HG03175 (cell line): ENCODE results near the gene FILIP1L.

ENCODE experiments used
- ATAC-seq: cut with Tn5 transposase; IDR thresholded peaks from one replicate; pipeline ENCODE4 v1.9.1; 2021; ENCODE audit warnings: mild to moderate bottlenecking, moderate library complexity; ENCODE audit not compliant: unreplicated experiment

FILIP1L gene

DNA sequence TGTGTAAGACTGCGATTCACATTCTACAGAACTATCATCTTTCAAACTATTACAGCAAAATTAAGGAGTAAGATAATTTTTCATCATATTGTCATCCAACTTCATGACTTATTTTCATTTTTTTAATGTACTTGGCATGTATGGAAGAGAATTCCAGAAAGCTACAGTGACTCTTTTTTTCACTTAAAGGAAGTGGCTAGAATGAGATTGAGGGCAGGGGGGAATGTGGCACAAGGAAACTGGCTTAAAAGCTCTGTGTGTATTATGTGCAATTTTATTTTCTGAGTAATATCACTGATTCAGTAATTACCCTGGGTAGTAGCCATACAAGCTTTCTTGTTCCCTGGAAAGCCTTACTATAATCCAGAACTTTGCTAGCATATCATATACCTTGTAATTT is 94.6 kb downstream of the FILIP1L start:
- no peak for ATAC-seq

DNA sequence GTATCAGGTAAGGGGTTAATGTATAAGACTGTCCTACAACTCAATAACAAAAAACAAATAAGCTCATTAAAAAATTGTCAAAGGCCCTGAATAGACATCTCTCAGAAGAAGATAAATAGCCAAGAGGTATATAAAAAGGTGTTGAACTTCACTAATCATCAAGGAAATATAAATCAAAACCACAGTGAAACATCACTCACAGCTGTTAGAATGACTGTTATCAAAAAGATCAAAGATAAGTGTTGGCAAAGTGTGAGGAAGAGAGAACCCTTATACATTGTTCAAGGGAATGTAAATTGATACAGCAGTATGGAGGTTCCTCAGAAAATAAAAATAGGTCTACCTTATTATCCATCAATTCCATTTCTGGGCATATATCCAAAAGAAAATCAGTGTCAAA is 95.5 kb downstream of the FILIP1L start:
- ATAC-seq = no peak

DNA sequence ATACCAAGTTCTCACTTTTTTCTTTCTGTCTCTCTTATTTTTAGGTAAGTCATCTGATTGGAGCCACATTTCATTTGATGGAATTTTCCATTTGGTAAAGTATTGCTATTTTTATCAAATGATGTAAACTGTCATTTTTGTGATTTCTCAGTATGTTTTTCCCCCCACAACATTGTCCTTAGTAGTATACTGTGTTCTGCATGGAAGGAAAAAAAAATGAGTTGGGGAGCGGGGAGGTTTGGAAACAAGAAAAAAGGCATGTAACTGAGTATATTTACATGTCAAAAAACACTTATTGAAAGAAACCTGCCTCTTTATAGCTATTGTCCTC is 104.2 kb downstream of the FILIP1L start:
- no peak for ATAC-seq

DNA sequence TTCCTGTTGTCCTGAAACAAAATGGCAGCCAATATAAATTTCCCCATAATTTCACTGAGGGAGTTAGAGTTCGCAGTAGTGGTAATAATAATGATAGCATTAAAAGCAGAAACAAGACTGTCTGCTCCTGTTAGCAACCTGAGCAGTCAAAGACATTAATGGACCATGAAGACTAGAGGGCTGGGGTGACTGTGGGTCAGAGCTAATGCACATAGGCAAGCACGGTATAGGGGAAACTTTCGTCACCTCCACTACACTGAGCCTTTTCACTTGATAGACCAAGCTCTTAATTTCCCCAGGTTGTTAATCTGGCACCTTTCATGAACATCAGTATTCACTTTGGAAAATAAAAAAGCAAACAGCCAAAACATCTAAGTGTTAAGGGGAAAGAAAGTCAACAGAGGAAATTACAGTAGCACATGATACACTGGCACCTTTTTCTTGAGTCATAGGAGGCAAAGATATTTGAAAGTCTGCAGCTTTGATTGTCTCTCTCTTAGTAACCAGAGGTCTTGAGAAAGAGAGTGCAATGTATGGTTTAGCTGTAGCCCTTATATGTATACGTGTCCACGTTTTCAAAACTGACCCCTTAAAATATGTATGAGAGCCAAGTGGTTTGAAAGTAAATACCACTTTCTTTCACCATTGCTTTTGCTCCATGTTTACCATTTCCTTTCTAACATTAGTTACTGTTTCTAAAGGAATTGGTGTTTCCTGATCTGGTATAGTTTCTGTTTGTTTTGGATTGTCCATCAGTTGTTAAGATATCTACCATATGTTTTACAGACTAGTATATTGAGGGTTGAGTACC is 104.8 kb downstream of the FILIP1L start:
- no peak for ATAC-seq

DNA sequence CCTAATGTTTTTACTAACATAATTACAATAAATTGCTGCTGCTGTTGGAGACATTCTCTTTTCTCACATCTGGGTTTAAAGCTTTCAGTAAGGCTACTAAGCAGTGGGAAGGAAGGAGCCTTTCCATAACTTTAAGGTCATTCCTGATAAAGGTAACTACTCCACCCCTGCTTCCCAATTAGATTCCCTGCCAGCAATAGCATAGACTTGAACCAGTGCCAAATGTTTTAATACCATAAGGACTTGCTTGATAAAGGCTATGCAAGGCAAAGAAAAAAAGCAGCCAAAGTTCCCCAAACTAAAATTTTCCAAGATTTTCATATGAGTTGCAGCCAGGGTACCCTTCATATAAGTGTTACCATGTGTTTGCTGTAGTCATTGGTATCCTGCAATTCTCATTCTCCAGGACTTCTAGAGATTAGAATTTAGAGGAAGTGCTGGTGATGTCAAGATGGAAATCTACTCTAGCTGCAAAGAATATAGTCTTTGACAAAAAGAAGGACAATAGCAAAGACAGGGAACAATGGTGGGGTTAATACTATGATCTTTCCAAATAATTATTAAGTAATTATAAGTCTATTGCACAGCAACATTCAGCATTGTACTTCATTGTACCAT is 106.1 kb downstream of the FILIP1L start:
- no peak for ATAC-seq

DNA sequence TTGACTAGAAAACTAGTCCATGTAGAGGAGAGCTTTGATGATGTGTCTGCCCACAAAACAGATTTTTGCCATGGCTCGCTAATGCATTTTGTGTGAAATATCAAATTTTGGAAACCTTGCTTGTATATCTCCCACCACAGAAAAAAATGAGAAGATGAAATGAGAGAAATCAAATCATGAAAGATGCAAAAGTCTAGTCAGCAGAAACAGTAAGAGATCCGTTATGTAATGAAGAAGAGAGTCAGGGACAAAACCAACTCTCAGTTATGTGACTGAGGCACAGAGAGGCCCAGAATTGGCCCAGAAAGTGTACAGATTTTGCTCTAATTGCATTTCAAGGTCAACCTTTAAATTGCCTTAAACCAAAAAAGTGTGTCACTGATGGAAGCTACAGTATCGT is 107.0 kb downstream of the FILIP1L start:
- ATAC-seq = no peak

DNA sequence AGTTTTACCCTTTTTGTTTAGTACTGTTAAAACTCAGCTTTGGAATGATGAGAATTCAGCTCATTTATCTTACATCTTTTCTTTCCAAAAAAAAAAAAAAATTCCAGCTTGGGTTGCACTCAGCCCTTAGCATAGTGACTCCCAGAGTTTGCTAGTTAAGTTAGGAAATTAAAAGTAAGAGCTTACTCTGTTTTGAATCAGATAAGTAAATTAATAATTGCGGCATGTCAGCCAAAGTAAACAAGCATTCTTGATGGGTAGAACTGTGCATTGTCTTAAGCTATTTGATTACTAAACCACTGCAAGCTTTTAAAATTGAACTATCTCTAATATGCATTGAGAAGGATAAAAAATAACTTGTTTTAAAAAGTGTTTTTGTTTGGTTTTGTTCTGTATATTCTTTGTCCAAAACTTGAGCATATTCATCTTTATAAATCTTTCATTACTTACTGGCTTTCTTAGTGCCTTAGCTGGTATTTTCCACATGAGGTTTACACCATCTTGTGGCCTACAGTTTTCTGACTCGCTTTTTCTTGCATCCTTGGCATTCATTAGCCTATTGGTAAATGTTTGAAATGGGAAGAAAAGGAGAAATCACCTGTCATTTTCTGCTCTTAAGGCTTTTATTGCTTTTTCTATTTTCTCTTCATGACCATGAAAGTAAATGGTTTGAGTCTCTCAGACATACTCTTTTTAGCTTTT is 107.6 kb downstream of the FILIP1L start:
- no peak for ATAC-seq

DNA sequence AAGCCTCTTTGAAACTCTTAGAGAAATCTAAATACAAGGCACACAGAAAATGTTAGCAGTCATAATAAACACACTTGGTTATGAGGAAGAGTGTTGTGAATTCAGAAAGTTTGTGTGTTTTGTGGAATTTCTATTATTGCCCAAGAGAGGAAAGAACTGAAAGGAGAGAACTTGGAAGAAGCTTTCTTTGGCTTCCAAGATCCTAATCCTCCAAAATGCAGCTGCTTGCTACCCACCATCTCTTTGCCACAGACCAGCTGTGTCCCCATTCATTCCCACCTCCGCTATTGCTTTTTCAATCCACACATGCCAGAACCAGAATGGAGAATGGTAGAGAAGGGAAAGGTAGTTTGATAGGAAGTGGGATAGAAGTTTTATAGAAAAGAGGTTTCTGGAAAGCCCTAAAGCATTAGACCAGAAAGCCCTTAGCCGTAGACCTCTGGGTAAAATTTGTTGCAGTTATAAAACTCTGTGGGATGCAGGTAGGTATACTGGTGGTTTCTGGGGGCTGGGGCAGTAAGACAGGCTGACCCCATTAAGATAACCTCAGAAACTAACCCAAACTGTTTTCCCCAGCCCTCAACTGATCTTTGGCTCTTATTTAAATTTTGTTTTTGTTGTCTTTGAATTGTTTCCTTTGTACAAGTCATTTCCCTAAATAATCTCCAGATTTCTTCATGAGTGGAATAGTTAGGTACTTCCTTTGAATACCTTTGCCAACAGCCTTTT is 108.5 kb downstream of the FILIP1L start:
- ATAC-seq = no peak

DNA sequence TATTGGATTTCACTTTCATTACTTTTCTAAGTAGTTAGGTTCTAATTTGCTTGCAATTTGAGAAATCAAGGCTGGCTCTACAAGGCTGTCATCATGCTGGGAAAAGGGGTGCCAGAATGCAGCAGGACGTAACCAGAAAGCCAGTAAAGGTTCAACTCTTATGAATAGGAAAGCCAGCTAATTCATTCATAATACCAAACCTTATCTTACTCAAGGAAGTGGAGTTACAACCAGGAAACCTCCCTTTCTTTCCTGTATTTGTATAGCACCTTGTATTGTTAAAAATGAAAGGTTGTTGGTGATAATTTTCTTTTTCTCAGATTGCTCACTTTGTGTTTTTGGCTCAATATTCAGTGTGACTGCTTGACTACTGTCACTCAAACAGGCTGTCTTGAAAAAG is 109.4 kb downstream of the FILIP1L start:
- no peak for ATAC-seq

DNA sequence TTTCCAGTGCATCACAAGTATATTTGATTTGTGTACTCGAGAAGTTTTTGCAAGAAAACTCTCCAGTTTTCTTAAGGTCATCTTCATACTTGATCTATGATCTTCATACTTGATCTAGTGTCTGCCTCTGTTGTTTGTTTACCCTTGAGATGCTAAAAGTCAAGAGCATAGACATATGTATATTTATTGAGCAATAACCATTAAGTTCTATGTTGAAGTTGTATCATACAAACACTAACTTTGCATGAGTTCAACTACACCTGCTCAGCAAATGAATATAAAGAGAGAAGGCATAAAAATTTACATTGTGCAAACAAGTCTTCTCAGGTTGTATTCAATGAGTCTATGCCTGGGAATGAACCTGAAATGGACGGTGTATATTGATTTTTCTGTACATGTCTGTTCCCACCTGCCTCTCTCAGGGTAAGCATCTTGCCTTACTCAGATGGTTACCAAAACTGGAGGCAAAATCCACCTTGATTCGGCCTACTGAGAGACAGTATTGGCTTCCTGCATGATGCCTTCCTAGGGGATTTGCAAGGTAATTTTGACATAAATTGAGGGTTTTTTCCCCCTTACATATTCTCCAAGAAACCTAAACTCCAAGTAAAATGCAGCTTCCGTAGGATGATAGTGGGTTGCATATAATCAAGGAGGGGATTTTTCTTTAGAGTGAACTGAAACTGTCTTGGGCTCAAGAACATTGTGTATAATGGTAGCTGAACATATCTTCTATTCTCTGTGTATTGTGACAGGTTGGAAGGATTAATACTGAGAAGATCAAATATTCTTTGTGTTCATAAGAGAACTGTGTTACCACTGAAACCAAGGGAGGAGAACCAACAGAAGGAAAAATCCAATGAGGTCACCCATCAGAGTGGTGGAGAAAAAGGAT is 110.4 kb downstream of the FILIP1L start:
- no peak for ATAC-seq

DNA sequence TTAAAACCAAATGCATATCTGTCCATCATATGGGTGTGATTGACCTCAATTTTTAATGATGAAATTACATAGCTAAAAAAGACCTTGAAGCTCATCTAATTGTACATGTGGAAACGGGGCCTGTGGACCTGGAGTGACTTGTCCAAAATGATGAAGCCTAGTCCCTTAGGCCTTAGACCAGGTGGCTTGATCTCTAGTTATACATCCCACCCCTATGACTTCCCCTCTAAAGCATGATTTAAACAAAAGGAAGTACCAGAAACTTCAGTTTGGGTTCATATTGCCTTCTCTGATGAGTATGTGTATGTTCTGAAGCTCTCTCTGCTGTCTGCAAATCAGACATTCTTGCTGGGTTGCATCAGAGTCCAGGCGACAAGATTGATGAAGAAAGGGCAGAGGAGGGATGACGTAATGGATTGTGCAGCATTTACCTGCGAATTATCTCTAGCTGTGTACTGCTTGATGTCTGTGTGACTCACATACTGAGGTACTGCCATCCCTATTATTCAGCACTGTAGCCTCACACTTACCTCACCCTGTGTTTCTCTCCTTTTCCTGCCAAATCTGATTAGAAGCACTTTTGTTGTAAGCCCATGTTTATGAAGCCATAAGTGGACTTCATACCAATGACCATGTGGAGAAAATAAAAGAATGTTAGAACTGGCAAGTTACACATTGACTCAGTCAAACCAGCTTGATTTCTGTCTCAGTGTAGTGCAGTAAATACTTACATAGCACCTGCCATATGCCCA is 111.5 kb downstream of the FILIP1L start:
- ATAC-seq = no peak

DNA sequence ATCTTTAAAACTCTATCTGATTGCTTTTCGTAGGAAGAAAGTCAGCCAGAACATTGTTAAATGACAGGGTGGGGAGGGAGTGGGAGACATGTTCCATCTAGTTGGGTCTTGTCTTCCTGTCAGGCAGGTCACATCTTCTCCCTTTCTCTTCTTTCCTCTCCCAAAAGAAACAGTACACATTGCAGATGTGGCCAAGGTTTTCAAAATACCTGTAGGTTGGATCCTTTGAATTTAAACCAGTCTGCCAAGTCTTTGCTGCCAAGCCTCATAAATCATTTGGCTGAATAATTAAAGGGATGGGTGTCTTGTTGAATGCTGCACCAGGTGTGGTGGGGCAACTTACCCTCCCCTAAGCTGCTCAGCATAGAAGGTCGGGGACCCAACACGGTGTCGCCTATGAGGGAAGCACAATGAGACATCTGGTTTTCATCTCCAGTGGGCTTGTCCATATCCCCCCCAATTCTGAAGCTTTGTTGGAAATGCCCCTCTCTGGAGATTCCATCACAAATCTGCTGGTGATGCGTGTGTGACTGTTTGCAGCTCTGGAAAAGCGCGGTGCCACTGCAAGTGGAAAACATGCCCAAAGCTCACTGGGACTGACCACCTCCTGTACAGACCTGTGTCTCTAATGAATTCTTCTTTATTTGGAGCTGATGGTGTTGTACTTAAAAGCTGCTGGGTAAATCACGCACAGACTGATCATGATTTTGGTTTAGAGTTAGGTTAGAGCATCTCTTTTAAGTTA is 112.6 kb downstream of the FILIP1L start:
- no peak for ATAC-seq

DNA sequence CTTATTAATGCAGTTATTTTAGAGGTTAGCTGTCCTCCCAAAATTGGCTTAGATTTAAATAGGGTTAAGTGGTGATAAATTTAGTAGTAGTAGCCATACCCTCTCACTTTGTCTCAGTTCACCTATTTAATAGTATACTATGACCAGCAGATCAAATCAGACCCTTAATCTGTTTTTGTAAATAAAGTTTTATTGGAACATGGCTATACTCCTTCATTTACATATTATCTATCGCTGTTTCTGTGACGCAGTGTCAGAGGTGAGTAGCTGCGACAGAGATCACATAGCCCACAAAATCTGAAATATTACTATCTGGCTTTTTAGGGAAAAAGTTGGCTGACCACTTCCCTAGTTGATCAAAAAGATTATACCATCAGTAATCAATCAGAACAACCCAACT is 113.2 kb downstream of the FILIP1L start:
- ATAC-seq = no peak

DNA sequence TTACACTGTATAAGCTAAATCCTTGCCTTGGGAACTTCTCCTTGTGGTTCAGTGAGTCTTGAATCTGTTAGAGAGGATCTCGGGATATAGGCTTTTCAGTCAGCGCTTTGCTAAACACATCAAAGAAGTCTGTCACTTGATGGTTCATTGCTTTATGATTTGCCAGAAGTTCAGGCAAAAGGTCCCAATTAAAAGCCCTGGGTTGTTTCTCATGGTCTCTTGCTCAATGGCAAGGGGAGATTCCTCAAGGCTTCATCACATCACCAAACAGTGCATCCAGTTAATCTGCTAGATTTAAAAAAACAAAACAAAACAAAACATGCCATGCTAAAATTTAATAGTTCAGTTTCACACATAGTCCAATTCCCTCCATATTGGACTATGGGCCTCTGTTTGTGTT is 114.8 kb downstream of the FILIP1L start:
- no peak for ATAC-seq

DNA sequence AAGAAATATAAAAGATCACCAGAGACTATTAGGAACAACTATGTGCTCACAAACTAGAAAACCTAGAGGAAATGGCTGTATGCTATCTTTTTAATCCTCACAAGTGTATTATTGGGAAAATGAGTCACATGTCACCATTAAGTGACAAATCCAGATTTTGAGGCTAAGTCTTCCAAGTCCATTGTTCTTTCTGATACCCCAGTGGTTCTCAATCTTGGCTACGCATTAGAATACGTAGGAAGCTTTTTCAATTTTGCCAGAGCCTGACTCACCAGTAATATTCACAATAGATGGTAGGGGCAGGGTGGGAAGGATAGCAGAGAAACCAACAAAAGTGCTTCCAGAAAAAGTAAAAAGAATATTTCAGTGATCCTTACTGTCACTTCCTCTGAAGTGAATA is 117.0 kb downstream of the FILIP1L start:
- ATAC-seq = no peak

DNA sequence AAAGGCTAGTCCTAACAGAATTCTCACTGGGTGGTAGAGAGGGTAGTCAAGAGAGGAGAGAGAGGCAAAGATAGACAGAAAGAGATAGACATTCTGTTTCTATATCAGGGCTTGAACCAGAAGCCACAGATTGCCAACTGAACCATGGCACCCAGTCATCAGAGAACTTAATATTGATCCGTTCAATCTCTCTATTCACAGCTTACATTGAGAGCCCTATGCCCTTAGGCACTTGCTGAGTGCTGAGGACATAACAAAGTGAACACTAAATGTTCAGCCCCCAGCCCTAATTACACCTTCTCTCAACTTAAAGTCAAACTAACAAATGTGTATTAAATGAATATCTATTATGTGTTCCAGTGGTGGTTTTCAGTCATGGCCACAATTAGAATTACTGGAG is 124.1 kb downstream of the FILIP1L start:
- no peak for ATAC-seq

DNA sequence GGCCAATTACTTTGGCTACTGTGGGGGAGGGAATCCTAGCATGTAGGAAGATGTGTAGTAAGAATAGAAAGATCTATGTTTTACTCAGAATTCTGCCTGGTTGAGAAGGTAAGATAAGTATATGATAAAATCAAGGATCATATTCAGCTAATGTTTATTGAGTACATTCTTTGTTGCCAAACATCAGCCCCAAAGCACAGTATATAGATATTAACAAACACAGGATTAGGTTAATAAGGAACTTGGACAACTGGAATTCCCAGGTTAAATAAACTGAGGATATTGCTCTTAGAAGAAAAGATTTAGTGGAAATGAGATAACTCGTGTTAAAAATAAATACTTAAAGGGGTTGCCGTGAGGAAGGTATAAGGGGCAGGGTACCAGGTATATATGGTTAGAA is 129.6 kb downstream of the FILIP1L start:
- no peak for ATAC-seq

DNA sequence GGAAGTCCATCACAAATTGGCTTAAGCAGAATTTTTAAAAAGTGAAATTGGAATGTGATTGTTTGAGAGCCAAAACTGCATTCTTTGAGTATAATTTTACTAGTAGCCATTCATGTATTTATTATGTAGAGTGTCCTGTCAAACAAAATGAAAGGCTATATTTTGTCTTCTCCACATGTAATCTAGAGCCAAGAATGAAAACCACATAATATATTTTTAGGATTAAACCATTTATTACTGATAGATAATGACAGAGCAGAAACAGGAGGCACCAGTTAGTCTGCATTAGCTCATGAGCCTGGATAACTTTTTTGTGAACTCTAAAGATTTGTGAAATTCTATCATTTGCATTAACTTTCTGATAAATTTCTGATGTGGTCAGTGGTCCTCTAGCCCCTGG is 130.2 kb downstream of the FILIP1L start:
- no peak for ATAC-seq

DNA sequence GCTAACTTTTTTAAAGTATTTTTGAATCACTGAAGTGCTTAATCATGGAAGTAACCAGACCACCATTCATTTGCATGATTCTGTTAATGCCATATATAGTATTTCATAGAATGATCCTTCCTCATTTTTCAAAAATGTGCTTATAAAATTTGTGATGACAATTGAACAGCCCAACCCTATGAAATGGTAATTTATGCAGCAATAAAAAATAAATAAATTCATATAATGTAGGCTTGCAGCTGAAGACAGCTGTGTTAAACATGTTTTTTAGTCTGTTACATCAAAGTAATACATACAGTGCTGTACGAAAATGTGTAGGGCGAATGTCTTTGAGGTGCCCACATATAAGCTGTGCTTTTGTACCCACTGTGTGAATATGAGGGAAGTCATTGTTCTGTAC is 131.7 kb downstream of the FILIP1L start:
- ATAC-seq = no peak
